ENCODE measurements around the gene ERP44. TPM values are rescaled to one million over a fixed set of nuclear protein-coding genes. Genes with fewer than 3 reads are reported as not detected.

The ERP44 gene
- total and polyA plus RNA-seq, 10 donors: 9.5 to 21.4 (median 17.2) TPM

DNA sequence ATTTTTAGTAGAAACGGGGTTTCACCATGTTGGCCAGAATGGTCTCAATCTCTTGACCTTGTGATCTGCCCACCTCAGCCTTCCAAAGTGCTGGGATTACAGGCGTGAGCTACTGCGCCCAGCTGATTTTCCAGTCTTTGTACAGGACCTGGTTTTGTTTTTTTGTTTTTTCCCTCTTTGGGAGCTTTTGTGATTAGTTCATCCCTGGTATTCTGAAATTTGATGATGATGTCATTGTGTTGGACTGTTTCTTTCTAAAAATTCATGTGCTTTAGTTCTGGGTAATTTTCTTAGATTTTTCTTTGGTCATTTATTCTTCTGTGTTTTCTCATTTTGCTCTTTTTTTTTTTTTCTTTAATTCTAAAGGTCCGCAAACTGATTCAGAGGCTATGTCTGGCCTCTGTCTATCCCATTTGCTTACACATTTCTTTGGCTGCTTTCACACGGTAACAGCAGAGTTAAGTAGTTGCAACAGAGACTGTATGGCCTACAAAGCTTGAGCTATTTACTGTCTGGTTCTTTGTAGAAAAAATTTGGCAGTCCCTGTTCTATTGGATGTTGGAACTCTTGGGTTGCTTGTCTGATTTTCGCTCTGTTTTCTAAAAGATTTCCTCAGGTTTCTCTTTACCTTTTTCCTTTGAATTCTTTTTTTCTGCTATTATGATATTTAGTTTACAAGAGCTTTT lies 167.5 kb downstream of the ERP44 start:
- Histone ChIP-seq H3K4me1 (no peaks in the 10 kb centered on the region), H3K27me3 (replicated peaks in 1 of 7) (no peaks in the 10 kb centered on the region), H3K36me3 (peaks cover 0 to 44% (median 10%) of the 10 kb centered on the region in 6 donors), H3K27ac (no peak overlapping the region), H3K9me3 (peaks cover 0 to 15% (median 10%) of the 10 kb centered on the region in 8 donors), H3K4me3 (no peak overlapping the region)
- 95 to 98% (median 98%) methylated on average over 6 of the region's 6 CpGs for WGBS, 5 donors
- no peak for DNase-seq
- intact Hi-C loops (cut with DNase I; ENCODE audit: low total_unique reads): no loop called here
- TF ChIP-seq, protein P1, sequence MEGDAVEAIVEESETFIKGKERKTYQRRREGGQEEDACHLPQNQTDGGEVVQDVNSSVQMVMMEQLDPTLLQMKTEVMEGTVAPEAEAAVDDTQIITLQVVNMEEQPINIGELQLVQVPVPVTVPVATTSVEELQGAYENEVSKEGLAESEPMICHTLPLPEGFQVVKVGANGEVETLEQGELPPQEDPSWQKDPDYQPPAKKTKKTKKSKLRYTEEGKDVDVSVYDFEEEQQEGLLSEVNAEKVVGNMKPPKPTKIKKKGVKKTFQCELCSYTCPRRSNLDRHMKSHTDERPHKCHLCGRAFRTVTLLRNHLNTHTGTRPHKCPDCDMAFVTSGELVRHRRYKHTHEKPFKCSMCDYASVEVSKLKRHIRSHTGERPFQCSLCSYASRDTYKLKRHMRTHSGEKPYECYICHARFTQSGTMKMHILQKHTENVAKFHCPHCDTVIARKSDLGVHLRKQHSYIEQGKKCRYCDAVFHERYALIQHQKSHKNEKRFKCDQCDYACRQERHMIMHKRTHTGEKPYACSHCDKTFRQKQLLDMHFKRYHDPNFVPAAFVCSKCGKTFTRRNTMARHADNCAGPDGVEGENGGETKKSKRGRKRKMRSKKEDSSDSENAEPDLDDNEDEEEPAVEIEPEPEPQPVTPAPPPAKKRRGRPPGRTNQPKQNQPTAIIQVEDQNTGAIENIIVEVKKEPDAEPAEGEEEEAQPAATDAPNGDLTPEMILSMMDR (IDR thresholded peaks at IDR 0.05 in 8 of 11, conservative IDR thresholded peaks at IDR 0.05 in 3 of 11): no peak
- TF ChIP-seq POLR2AphosphoS5 (IDR thresholded peaks at IDR 0.05): no peak
- TF ChIP-seq POLR2A (IDR thresholded peaks at IDR 0.05): no peak

DNA sequence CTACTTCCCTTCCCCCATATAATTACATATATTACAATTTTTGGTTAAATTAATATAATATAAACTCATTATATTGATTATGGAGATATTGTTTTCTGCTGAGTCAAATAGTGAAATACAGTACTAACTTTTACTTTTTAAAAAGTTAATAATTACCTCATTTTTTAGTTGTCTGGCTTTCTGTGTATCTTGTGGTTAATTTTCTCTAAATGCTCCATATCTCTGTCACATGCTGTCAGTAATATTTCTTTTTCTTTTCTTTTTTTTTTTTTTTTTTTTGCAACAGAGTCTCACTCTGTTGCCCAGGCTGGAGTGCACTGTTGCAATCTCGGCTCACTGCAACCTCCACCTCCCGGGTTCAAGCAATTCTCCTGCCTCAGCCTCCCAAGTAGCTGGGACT lies 169.1 kb downstream of the ERP44 start:
- peaks cover 0 to 60% (median 17%) of the 10 kb centered on the region in 6 donors for H3K36me3 ChIP-seq
- intact Hi-C loops (cut with DNase I; ENCODE audit: low total_unique reads): no loop called here
- DNase-seq: no peak
- H3K9me3 ChIP-seq: peaks cover 8 to 26% (median 24%) of the 10 kb centered on the region in 8 donors
- no peaks in the 10 kb centered on the region for H3K4me1 ChIP-seq
- TF ChIP-seq, protein P1 (IDR thresholded peaks at IDR 0.05 in 8 of 11, conservative IDR thresholded peaks at IDR 0.05 in 3 of 11): no peak
- TF ChIP-seq POLR2A (IDR thresholded peaks at IDR 0.05): no peak
- TF ChIP-seq POLR2AphosphoS5 (IDR thresholded peaks at IDR 0.05): no peak
- WGBS, 5 donors: 88 to 100% (median 98%) methylated on average over 2 of the region's 2 CpGs
- no peak overlapping the region for H3K4me3 ChIP-seq
- H3K27ac ChIP-seq: no peak overlapping the region
- H3K27me3 ChIP-seq (replicated peaks in 1 of 7): no peaks in the 10 kb centered on the region

Small RNAs within 50 kb of the gene (small RNA-seq; reads per million reads assigned to genes)
- 0 reads per million in 4 donors for gene RN7SL75P

Other genes with a start within 250 kb of the ERP44 start
- gene STX17, start 192.3 kb downstream of the ERP44 start, total RNA-seq: 10 to 100 TPM; 36.0 to 52.1 (median 41.2) TPM
- 1 to 10 TPM; 3.1 to 6.5 (median 3.4) TPM for gene STX17, start 192.3 kb downstream of the ERP44 start, polyA plus RNA-seq
- gene INVS, start 243 bp upstream of the ERP44 start, total RNA-seq: 10 to 100 TPM; 18.2 to 49.5 (median 28.4) TPM
- gene INVS, start 243 bp upstream of the ERP44 start, polyA plus RNA-seq: 1 to 10 TPM; 3.0 to 4.2 (median 3.7) TPM